HG03045 (cell line): Measurements from ENCODE around the gene SLC26A1.
A peak's percentile ranks its signal among the peaks of the same experiment; 100 is the strongest.

Source experiments
- ATAC-seq: cut with Tn5 transposase; IDR thresholded peaks from one replicate; pipeline ENCODE4 v1.9.1; 2021; ENCODE audit warnings: mild to moderate bottlenecking, moderate library complexity; ENCODE audit not compliant: unreplicated experiment

SLC26A1 gene

GRCh38 chr4:1028574-1029220 is 35.5 kb upstream of the SLC26A1 start:
- no peak for ATAC-seq

- ATAC-seq: no peak
Measured at GRCh38 chr4:1027915-1028238, 34.7 kb upstream of the SLC26A1 start.

- no peak for ATAC-seq
Measured at GRCh38 chr4:1027219-1027914, 34.2 kb upstream of the SLC26A1 start.

- peak; percentile 58 for ATAC-seq
Measured at GRCh38 chr4:1026115-1026514, 32.9 kb upstream of the SLC26A1 start.

- no peak for ATAC-seq
Measured at GRCh38 chr4:1024882-1025545, 31.8 kb upstream of the SLC26A1 start.

- no peak for ATAC-seq
Measured at GRCh38 chr4:1023895-1024740, 30.9 kb upstream of the SLC26A1 start.

- ATAC-seq: no peak
Measured at GRCh38 chr4:1023075-1023640, 30.0 kb upstream of the SLC26A1 start.

GRCh38 chr4:1022739-1023066 is 29.5 kb upstream of the SLC26A1 start:
- ATAC-seq: no peak

GRCh38 chr4:1022051-1022738 is 29.0 kb upstream of the SLC26A1 start:
- no peak for ATAC-seq

- no peak for ATAC-seq
Measured at GRCh38 chr4:1021386-1022050, 28.3 kb upstream of the SLC26A1 start.

- ATAC-seq: no peak
Measured at GRCh38 chr4:1019729-1020470, 26.7 kb upstream of the SLC26A1 start.

GRCh38 chr4:1019320-1019719 is 26.1 kb upstream of the SLC26A1 start:
- ATAC-seq: no peak

- ATAC-seq: no peak
Measured at GRCh38 chr4:1018147-1019020, 25.2 kb upstream of the SLC26A1 start.

- no peak for ATAC-seq
Measured at GRCh38 chr4:1017706-1018105, 24.5 kb upstream of the SLC26A1 start.

- no peak for ATAC-seq
Measured at GRCh38 chr4:1017211-1017610, 24.0 kb upstream of the SLC26A1 start.

- no peak for ATAC-seq
Measured at GRCh38 chr4:1015746-1016145, 22.5 kb upstream of the SLC26A1 start.

GRCh38 chr4:1015179-1015578 is 22.0 kb upstream of the SLC26A1 start:
- ATAC-seq: no peak
